CD1c-positive myeloid dendritic cell (primary cell): ENCODE data around the gene YWHAE.
"Not testable (repeated sequence)": the region's sequence is repeated elsewhere in the genome, so short reads cannot be mapped to it uniquely, and the experiment has no call there.

Experiments
- DNase-seq: peaks from one replicate; pipeline ENCODE4 v3.0.0-alpha.2; 2016; ENCODE audit errors: extremely low spot score

Gene YWHAE

GRCh38 chr17:1325766-1326165 lies 74.3 kb downstream of the YWHAE start:
- DNase-seq: no peak

GRCh38 chr17:1324201-1324771 lies 75.7 kb downstream of the YWHAE start:
- DNase-seq: no peak

- DNase-seq: no peak
These were observed 76.7 kb downstream of the YWHAE start for GRCh38 chr17:1323336-1323735.

GRCh38 chr17:1322480-1322879 lies 77.5 kb downstream of the YWHAE start:
- DNase-seq: no peak

- no peak for DNase-seq
These were observed 78.0 kb downstream of the YWHAE start for GRCh38 chr17:1322014-1322428.

- DNase-seq: no peak
These were observed 84.1 kb downstream of the YWHAE start for GRCh38 chr17:1315891-1316403.

GRCh38 chr17:1315409-1315808 lies 84.6 kb downstream of the YWHAE start:
- DNase-seq: no peak

- DNase-seq: no peak
These were observed 86.6 kb downstream of the YWHAE start for GRCh38 chr17:1313270-1314005.

- DNase-seq: peak; percentile 36
These were observed 87.7 kb downstream of the YWHAE start for GRCh38 chr17:1312261-1312870.

- DNase-seq: not testable (repeated sequence)
These were observed 92.2 kb downstream of the YWHAE start for GRCh38 chr17:1307829-1308228.

- no peak for DNase-seq
These were observed 95.0 kb downstream of the YWHAE start for GRCh38 chr17:1304962-1305563.

- DNase-seq: no peak
These were observed 95.5 kb downstream of the YWHAE start for GRCh38 chr17:1304522-1304921.

GRCh38 chr17:1302761-1303160 lies 97.3 kb downstream of the YWHAE start:
- DNase-seq: no peak

- no peak for DNase-seq
These were observed 98.5 kb downstream of the YWHAE start for GRCh38 chr17:1301546-1301945.

- no peak for DNase-seq
These were observed 99.6 kb downstream of the YWHAE start for GRCh38 chr17:1300371-1300905.

- DNase-seq: no peak
These were observed 100.3 kb downstream of the YWHAE start for GRCh38 chr17:1299552-1300370.

GRCh38 chr17:1298606-1299005 lies 101.4 kb downstream of the YWHAE start:
- no peak for DNase-seq
